GM10266 (cell line): Measurements from ENCODE around the gene ARPIN.

ENCODE experiments used
- DNase-seq: peaks from one replicate; pipeline ENCODE4 v3.0.0; 2012; ENCODE audit errors: extremely low spot score
- CTCF ChIP-seq: IDR thresholded peaks from 2 replicates; pipeline ENCODE4 v1.5.1; 2012; ENCODE audit warnings: mild to moderate bottlenecking, low read depth; ENCODE audit not compliant: control insufficient read depth, insufficient read depth; ENCODE audit errors: missing control alignments

The ARPIN gene

GRCh38 chr15:89899295-89899945, 13.3 kb downstream of the ARPIN start:
- DNase-seq: no peak
- no peak for TF ChIP-seq CTCF

- TF ChIP-seq CTCF: peak; percentile 54
- peak; percentile 68 for DNase-seq
Observed at GRCh38 chr15:89898614-89899294, 14.0 kb downstream of the ARPIN start.

GRCh38 chr15:89898146-89898545, 14.6 kb downstream of the ARPIN start:
- DNase-seq: no peak

GRCh38 chr15:89893696-89894447, 18.9 kb downstream of the ARPIN start, which contains the start of gene AP3S2:
AP3S2 (minus strand) TSS chr15:89893994; CDS start chr15:89893949, 45 bp downstream.
- peak; percentile 79 for DNase-seq
- TF ChIP-seq CTCF: no peak

More at GRCh38 chr15:89898146-89898545, 14.6 kb downstream of the ARPIN start:
- TF ChIP-seq CTCF: no peak

GRCh38 chr15:89893027-89893426, 19.7 kb downstream of the ARPIN start:
- DNase-seq: no peak
- no peak for TF ChIP-seq CTCF

- no peak for DNase-seq
Observed at GRCh38 chr15:89888214-89888804, 24.4 kb downstream of the ARPIN start.

More at GRCh38 chr15:89888214-89888804, 24.4 kb downstream of the ARPIN start:
- TF ChIP-seq CTCF: peak; percentile 31
